HG02678 (cell line): ENCODE data around the gene SP4.
"Not testable (repeated sequence)": the region's sequence is repeated elsewhere in the genome, so short reads cannot be mapped to it uniquely, and the experiment has no call there.

Experiments
- ATAC-seq: cut with Tn5 transposase; IDR thresholded peaks from one replicate; pipeline ENCODE4 v1.9.1; 2021; ENCODE audit warnings: mild to moderate bottlenecking, moderate library complexity; ENCODE audit not compliant: unreplicated experiment

The SP4 gene

GRCh38 chr7:21514062-21514461 lies 86.2 kb downstream of the SP4 start:
- ATAC-seq: no peak

- no peak for ATAC-seq
Measured at GRCh38 chr7:21524680-21525079, 96.8 kb downstream of the SP4 start.

- ATAC-seq: no peak
Measured at GRCh38 chr7:21526007-21526406, 98.1 kb downstream of the SP4 start.

GRCh38 chr7:21526448-21526847 lies 98.6 kb downstream of the SP4 start:
- no peak for ATAC-seq

GRCh38 chr7:21532485-21532884 lies 104.6 kb downstream of the SP4 start:
- ATAC-seq: not testable (repeated sequence)

- not testable (repeated sequence) for ATAC-seq
Measured at GRCh38 chr7:21533646-21534045, 105.8 kb downstream of the SP4 start.

GRCh38 chr7:21536445-21537118 lies 108.7 kb downstream of the SP4 start:
- not testable (repeated sequence) for ATAC-seq

- ATAC-seq: no peak
Measured at GRCh38 chr7:21538936-21539495, 111.1 kb downstream of the SP4 start.

GRCh38 chr7:21542891-21543527 lies 115.1 kb downstream of the SP4 start, which contains the start of gene DNAH11:
Gene DNAH11 (plus strand): TSS chr7:21543039. CDS start chr7:21543246, 207 bp downstream.
- peak; percentile 59 for ATAC-seq

- peak; percentile 14 for ATAC-seq
Measured at GRCh38 chr7:21543528-21544302, 115.8 kb downstream of the SP4 start.

GRCh38 chr7:21544303-21544656 lies 116.4 kb downstream of the SP4 start:
- no peak for ATAC-seq

- ATAC-seq: no peak
Measured at GRCh38 chr7:21544715-21545114, 116.8 kb downstream of the SP4 start.

- ATAC-seq: no peak
Measured at GRCh38 chr7:21547501-21547900, 119.6 kb downstream of the SP4 start.

GRCh38 chr7:21548491-21548890 lies 120.6 kb downstream of the SP4 start:
- no peak for ATAC-seq

GRCh38 chr7:21550076-21550475 lies 122.2 kb downstream of the SP4 start:
- no peak for ATAC-seq

- no peak for ATAC-seq
Measured at GRCh38 chr7:21550821-21551531, 123.1 kb downstream of the SP4 start.

- ATAC-seq: no peak
Measured at GRCh38 chr7:21562385-21562784, 134.5 kb downstream of the SP4 start.
